Fibroblast of peridontal ligament (primary cell): ENCODE measurements around the gene RPLP2.

Experiments used
- DNase-seq: peaks from one replicate; pipeline ENCODE4 v3.0.0-alpha.2; 2010; ENCODE audit errors: extremely low read depth

Gene RPLP2

DNA sequence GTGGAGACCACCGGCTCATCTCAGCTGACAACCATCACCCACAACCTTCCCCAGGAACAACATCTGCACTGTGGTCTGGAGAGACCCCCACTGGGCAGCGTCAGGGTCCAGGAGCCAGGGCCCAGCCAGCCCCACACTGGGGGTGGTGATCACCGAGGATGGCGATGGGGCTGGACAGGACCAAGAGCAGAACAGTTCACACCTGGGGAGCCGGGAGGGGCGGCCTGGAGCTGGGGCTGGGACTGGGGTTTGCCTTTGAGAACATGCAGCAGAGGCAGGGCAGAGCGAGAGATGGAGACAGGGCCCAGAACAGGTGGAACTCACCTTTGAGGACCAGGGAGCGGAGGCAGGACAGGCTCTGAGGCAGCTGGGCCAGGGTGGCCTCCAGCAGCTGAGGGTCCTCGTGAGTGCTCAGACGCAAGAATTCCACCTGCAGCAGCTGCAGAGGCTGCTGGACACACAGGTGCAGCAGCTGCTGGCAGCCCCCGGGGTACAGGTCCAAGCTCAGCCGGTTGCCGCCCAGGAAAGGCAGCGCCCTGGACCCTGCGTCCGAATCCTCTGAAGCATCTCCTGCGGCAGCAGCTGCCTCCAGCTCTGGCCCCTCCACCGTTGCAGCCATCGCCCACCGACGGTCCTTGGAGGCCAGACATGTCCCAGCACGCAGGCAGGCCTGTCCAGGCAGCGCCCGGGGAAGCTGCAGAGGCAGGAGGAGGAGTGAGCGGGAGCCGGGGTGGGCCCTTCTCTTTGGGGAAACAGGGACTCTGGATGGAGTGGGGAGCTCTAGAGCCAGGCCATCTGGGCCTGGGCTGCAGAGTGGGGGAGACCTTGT, 5.8 kb upstream of the RPLP2 start:
- no peak for DNase-seq

GRCh38 chr11:804599-804964, 5.2 kb upstream of the RPLP2 start:
- DNase-seq = no peak

- no peak for DNase-seq
Measured at GRCh38 chr11:808427-809286, 1.1 kb upstream of the RPLP2 start.

- no peak for DNase-seq
Measured at GRCh38 chr11:810040-810567, 337 bp downstream of the RPLP2 start.

DNA sequence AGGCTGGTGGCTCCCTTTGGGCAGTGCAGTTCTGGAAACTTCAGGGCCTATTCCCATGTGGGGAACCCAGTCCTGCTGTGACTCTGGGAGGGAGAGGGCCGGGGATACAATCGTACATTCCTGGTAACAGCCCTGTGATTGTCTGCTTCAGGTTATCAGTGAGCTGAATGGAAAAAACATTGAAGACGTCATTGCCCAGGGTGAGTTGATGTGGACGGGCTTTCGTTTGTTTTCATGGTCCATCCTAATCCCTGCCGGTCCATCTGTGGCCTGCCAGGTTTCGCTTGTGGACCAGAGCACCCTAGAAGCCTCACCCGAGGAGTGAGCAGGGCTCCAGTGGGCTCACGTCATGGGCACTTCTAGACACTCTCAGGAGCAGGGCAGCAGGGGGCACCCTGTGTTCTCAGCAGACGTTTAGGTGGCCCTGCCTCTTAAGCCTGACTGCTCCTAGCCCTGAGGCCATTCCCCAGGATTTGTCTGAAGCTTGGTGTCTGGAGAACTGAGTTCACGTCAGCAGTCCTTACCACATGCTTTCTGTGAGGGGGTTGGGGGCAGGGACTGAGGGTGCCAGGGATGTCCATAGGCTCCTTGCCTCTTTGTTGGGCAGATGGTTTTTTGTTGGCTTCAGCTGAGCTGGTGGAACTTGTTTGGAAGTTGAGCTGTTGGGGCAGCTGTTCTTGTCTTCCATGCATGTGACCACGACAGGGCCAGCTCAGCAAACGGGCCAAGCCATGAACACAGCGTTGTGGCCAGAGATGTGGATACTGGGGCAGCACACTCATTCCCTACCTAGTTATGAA, 1.9 kb downstream of the RPLP2 start:
- DNase-seq = no peak

- no peak for DNase-seq
Measured at GRCh38 chr11:812390-812789, 2.6 kb downstream of the RPLP2 start.

DNA sequence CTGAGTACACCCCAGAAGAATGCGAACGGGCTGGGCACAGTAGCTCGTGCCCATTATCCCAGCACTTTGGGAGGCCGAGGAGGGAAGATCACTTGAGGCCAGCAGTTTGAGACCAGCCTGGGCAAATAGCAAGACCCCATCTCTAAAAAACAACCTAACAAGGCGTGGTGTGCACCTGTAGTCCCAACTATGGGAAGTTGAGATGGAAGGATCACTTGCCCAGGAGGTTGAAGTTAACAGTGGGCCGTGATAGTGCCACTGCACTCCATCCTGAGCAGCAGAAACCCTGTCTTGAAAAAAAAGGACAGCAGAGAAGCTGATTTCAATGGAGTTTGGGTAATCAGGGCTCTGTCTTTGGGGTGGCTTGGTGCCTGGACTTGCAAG, 3.3 kb downstream of the RPLP2 start:
- no peak for DNase-seq

DNA sequence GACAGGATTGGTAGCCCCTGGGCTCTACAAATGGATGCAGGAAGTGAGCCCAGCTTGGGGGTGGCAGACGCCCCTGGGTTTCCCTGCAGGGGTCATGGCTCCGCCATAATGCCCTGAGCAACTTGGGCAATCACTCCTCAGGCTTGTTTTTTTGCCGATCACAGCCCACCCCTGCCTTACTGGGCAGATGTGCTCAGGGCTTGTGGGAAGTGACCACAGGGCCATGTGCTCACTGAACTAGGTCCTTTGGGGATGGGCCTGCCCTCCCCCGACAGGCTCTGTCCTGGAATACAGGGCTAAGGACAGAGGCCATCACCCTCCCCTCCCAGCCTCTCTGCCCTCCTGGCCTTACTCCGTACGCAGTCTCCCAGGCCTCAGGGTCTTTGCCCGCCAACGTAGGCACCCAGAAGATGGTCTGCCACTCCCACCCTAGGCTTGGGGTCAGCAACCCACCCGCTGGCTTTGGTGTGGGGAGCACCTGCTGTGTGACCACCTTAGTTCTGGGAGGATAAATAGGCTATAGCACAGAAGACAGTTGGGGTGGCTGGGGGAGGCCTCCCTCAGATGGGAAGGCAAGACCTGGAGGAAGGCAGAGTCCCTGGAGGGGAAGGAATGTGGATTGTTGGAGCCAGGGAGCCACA, 3.8 kb downstream of the RPLP2 start:
- no peak for DNase-seq

DNA sequence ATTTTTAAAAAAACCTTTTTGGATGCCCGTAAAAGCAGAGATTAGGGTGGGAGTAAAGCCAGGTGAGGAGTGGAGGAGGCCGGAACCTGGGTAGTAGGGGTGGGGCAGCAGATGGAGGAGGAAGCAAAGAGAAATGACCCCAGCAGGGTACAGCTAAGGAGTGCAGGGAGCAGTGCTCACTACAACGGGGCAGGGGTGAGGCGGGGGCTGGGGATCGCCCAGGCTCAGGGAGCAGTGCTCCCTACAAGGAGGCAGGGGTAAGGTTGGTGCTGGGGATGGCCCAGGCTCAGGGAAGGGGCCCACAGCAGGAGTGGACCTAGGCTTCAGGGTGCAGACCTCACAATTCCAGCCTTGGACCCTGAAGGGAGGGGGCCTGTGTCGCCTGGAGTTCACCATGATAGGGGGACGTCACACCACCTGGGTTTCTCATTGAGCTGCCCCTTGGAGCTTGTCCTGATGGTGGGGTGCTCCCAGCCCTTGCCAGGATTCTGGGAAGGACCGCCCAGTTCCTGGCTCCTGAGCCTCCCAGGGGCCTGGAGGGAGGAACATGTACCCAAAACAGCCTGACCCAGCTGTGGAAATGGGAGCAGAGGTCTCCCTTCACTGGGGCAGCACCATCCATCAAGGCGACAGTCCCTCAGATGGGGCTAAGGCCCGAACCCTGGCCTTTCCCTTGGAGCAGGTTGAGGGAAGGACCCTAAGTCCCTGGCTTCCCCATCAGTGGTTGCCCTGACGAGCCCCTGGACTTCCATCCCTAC, 6.1 kb downstream of the RPLP2 start:
- no peak for DNase-seq

DNA sequence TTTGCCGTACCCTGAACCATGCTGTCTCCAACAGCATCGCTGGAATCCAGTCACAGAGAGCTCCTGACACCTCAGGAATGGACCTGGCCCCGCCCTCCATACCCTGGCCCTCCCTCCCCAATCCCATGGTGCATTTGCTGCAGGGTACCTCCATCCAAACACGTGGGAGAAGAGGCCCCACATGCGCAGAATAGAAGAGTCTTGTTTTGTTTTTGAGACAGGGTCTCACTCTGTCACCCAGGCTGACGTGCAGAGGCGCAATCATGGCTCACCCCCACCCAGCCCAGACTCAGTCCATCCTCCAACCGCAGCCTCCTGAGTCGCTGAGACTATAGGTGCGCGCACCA, 6.6 kb downstream of the RPLP2 start:
- DNase-seq = no peak

DNA sequence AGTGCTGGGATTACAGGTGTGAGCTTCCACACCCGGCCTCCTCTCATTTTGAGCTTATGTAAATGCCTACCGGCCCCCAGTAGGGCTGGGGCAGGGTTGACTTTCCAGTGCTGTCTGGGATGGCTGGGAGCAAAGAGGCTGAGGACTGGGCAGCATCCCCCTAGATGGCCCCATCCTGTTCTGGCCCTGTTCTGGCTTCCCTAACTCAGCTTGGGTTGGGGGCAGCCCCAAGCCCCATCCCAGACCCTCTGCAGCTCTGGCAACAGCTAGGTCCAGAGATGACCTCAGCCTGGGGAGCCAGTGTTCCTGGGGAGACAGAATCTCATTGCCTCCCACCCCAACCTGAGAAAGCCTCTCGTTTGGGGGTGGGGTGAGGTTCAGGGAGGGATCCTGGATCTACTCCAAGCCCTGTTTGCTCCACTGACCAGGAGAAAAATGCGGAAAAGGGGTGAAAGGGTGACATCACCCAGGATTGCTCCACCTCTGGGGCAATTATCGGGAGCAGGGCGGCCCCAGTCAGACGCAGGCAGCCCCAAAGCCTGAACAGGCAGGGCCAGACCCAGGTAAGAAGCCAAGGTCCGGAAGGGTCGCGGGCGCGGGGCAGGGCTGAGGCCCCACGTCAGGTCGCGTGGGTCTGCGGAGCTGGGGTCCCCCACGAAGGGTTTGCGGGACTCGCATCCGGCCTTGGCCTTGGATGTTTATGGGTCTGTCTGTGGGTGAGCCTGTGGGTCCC, 8.8 kb downstream of the RPLP2 start, which contains the start of gene PNPLA2:
Gene PNPLA2 (plus strand): TSS at position 519 of the 733 bp plus-strand sequence. CDS start 805 bp downstream, outside the sequence.
- peak; percentile 75 for DNase-seq

DNA sequence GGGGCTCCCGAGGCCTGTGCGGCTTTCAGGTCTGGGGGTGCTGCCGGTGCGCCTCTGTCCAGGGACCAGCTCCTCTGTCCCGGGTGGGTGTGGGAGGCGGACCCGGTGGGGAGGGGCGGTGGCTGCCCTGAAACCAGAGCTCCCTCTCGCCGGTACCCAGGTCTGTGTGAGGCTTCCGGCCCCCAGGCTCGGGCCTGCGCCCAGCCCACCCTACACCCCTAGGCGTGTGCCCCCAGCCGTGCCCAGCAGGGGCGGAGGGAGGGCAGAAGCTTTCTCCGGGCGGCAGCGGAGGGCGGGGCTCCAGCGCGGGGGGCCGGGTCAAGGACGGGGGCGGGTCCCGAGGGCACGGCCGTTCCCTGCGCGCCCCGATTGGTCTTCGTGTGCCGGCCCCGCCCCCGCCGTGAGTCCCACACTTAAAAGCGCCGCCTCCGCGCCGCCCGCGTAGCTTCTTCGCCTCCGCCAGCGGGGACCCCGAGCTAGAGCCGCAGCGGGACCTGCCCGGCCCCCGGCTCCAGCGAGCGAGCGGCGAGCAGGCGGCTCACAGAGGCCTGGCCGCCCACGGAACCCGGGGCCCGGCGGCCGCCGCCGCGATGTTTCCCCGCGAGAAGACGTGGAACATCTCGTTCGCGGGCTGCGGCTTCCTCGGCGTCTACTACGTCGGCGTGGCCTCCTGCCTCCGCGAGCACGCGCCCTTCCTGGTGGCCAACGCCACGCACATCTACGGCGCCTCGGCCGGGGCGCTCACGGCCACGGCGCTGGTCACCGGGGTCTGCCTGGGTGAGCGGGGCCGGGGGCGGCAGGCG, 9.6 kb downstream of the RPLP2 start:
- DNase-seq = peak; percentile 68

GRCh38 chr11:819943-820649, 10.3 kb downstream of the RPLP2 start:
- peak; percentile 29 for DNase-seq

GRCh38 chr11:820655-821511, 11.1 kb downstream of the RPLP2 start:
- peak; percentile 60 for DNase-seq

DNA sequence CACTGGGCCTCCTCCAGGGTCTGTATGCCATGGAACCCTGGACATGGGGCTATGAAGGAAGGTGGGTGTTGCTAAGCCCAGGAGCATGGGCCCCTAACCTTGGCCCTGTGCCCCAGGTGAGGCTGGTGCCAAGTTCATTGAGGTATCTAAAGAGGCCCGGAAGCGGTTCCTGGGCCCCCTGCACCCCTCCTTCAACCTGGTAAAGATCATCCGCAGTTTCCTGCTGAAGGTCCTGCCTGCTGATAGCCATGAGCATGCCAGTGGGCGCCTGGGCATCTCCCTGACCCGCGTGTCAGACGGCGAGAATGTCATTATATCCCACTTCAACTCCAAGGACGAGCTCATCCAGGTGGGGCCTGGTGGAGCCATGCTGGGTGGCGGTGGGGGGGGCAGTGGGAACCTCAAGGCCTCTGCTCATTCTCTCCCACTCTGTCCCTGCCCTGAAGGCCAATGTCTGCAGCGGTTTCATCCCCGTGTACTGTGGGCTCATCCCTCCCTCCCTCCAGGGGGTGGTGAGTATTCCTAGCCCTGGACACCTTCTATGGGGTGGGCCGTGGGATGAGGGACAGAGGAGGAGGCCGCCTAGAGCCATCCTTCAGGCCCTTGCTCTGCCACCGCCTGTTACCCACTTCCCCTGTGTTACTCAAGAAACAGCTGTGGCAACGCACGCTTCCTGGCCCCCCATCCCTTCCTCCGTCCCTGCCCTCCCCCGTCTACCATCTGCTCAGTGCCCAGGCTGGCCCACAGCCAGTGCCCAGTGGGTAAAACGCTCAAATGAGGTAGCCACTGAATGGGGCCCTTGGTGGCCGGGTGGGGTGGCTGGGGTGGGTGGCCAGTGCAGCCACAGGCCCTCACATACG, 12.0 kb downstream of the RPLP2 start:
- no peak for DNase-seq

DNA sequence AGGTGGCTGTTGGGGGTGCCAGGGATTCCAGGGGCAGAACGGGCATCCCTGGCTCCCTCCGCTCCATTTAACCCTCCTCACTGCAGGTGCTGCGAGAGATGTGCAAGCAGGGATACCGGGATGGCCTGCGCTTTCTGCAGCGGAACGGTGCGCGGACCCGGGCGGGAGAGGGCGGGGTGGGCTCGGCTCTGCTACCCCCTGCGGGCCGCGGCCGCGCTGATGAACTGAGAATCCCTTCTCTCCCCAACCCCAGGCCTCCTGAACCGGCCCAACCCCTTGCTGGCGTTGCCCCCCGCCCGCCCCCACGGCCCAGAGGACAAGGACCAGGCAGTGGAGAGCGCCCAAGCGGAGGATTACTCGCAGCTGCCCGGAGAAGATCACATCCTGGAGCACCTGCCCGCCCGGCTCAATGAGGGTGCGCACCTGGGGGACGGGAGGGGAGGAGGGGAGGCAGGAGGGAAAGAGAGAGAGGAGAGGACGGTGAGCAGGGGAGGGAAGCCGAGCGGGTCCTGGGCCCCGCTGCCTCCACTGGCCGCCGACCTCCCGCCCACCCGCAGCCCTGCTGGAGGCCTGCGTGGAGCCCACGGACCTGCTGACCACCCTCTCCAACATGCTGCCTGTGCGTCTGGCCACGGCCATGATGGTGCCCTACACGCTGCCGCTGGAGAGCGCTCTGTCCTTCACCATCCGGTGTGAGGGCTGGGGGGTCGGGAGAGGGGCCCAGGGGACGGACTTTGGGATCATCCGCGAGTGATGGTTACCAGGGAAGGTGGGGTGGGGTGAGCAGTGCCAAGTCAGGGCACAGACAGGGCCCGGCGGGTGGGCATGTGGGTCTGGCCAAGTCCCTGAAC, 13.9 kb downstream of the RPLP2 start:
- DNase-seq = no peak
